Endothelial cell of umbilical vein (primary cell): ENCODE data around the gene ZC3HAV1. TPM values are rescaled to one million over a fixed set of nuclear protein-coding genes. Genes with fewer than 3 reads are reported as not detected.
A peak's percentile ranks its signal among the peaks of the same experiment; 100 is the strongest.

Source experiments
- BruUV-seq: library from RNA; stranded (reverse); fragments of 400-500 nt; replicated peaks from 2 replicates; lab custom pipeline; 2021; lab: Mats Ljungman, UMichigan
- CTCF ChIA-PET: fragments of 300-600, 350-600 bp; sonication (Branson Sonifier 250); formaldehyde crosslinking; loops from one replicate; lab custom pipeline; 2021; ENCODE audit warnings: antibody characterized with exemption, inconsistent platforms; lab: Charles Lee
- POLR2A ChIA-PET: fragments of 300-600, 350-600 bp; sonication (Branson Sonifier 250); formaldehyde crosslinking; loops from one replicate; lab custom pipeline; 2021; ENCODE audit warnings: antibody characterized with exemption, inconsistent platforms; lab: Charles Lee
- DNase-seq: peaks from one replicate; pipeline ENCODE4 v3.0.0-alpha.2; 2011; ENCODE audit warnings: low read depth, low spot score
- FAIRE-seq: peaks from 2 replicates; lab custom pipeline; 2011; peaks lifted over from hg19 to GRCh38; lab: Jason Lieb, UNC
- H2AFZ ChIP-seq: 2 replicates; pipeline ENCODE4 v1.6.0; 2012; ENCODE audit warnings: low read depth, low read length, control low read depth, inconsistent platforms
- H3K27ac ChIP-seq: 2 replicates; pipeline ENCODE4 v1.5.1; 2011; ENCODE audit warnings: low read depth, mild to moderate bottlenecking, control low read depth, low read length, moderate library complexity; ENCODE audit not compliant: insufficient read depth
- H3K27me3 ChIP-seq, 2 experiments: 2 replicates each; pipeline versions ENCODE4 v1.6.0 to v1.6.1; 2011; ENCODE audit warnings: low read length in 2 of 2, mixed read lengths in 1 of 2; ENCODE audit not compliant: control insufficient read depth in 2 of 2, insufficient read depth in 2 of 2
- H3K36me3 ChIP-seq, 2 experiments: 2 replicates in 1 of 2; 3 replicates in 1 of 2; pipeline ENCODE4 v1.5.1; 2011; ENCODE audit warnings: low read length in 2 of 2, mild to moderate bottlenecking in 1 of 2, moderate library complexity in 1 of 2; ENCODE audit not compliant: control insufficient read depth in 2 of 2, insufficient read depth in 2 of 2; ENCODE audit errors: extremely low read depth in 1 of 2
- H3K4me1 ChIP-seq: 3 replicates; pipeline ENCODE4 v1.5.1; 2011; ENCODE audit warnings: mild to moderate bottlenecking, low read length; ENCODE audit not compliant: control insufficient read depth, insufficient read depth; ENCODE audit errors: extremely low read depth
- H3K4me2 ChIP-seq: 2 replicates; pipeline ENCODE4 v1.6.1; 2011; ENCODE audit warnings: low read length, control low read depth, mixed read lengths; ENCODE audit not compliant: insufficient read depth
- H3K4me3 ChIP-seq, 3 experiments: fragments of 200-600 bp in 1 of 3; sonication (generic), shearing (Covaris generic) in 1 of 3; replicated peaks in 1 of 3; 2 replicates each; pipeline ENCODE4 v1.5.1; 2011 to 2016; ENCODE audit warnings: control low read depth in 3 of 3, low read length in 3 of 3, mild to moderate bottlenecking in 2 of 3, inconsistent platforms in 1 of 3, low read depth in 1 of 3, moderate library complexity in 1 of 3; ENCODE audit not compliant: insufficient read depth in 1 of 3
- H3K79me2 ChIP-seq: 2 replicates; pipeline ENCODE4 v1.6.0; 2012; ENCODE audit warnings: low read length, inconsistent platforms; ENCODE audit not compliant: control insufficient read depth, insufficient read depth
- H3K9ac ChIP-seq: replicated peaks from 2 replicates; pipeline ENCODE3; 2011; ENCODE audit warnings: low read length, control low read depth; ENCODE audit not compliant: insufficient read depth; ENCODE audit errors: extremely low read depth
- H3K9me1 ChIP-seq: replicated peaks from 3 replicates; pipeline ENCODE4 v1.6.0; 2011; ENCODE audit warnings: mild to moderate bottlenecking, low read length; ENCODE audit not compliant: control insufficient read depth, insufficient read depth; ENCODE audit errors: extremely low read depth
- H3K9me3 ChIP-seq: replicated peaks from 2 replicates; pipeline ENCODE4 v1.5.1; 2012; ENCODE audit warnings: low read length, inconsistent platforms; ENCODE audit not compliant: control insufficient read depth, insufficient read depth
- H4K20me1 ChIP-seq: replicated peaks from 2 replicates; pipeline ENCODE3; 2011; ENCODE audit warnings: mild to moderate bottlenecking, low read length; ENCODE audit not compliant: control insufficient read depth, insufficient read depth; ENCODE audit errors: extremely low read depth
- EZH2 ChIP-seq: IDR thresholded peaks from 2 replicates; pipeline ENCODE4 v1.6.1; 2012; ENCODE audit warnings: borderline replicate concordance, low read depth, mild to moderate bottlenecking, moderate library complexity, low read length, inconsistent platforms; ENCODE audit not compliant: severe bottlenecking
- FOS ChIP-seq: IDR thresholded peaks from 2 replicates; pipeline ENCODE4 v1.6.1; 2011; ENCODE audit warnings: mild to moderate bottlenecking, low read length, moderate library complexity, borderline replicate concordance; ENCODE audit not compliant: insufficient read depth
- GATA2 ChIP-seq: IDR thresholded peaks from 2 replicates; pipeline ENCODE4 v1.7.0; 2011; ENCODE audit warnings: low read depth, mild to moderate bottlenecking, moderate library complexity, mixed read lengths, low read length; ENCODE audit not compliant: insufficient read length, insufficient read depth
- JUN ChIP-seq: IDR thresholded peaks from 2 replicates; pipeline ENCODE4 v1.6.1; 2011; ENCODE audit warnings: borderline replicate concordance, low read depth; ENCODE audit not compliant: insufficient read length, insufficient read depth
- MYC ChIP-seq: IDR thresholded peaks from one replicate; pipeline ENCODE4 v1.6.1; 2011; ENCODE audit warnings: mild to moderate bottlenecking, low read depth, low read length
- POLR2A ChIP-seq: IDR thresholded peaks from 2 replicates; pipeline ENCODE4 v1.6.1; 2012; ENCODE audit warnings: low read depth, mild to moderate bottlenecking, control low read depth, low read length
- dilution Hi-C: fragments of 300-500 bp; cut with MboI; formaldehyde crosslinking; loops from one replicate; pipeline ENCODE4 v1.15.0; 2019; ENCODE audit warnings: low sequenced_read_pairs; ENCODE audit not compliant: extremely low pct_ligation_motif_present
- intact Hi-C: fragments of 100-400 bp; cut with micrococcal nuclease; formaldehyde crosslinking; loops from one replicate; pipeline ENCODE4 v1.10.0; 2022
- polyA plus RNA-seq, 4 experiments: library from polyadenylated mRNA; depleted of rRNA in 3 of 4; stranded (reverse) in 3 of 4; unstranded in 1 of 4; fragments of >200 nt; gene quantifications; 2 replicates each; pipeline versions ENCODE4 v1.2.1 to v1.2.3, GENCODE V29; 2011 to 2012; ENCODE audit warnings: missing spikeins in 1 of 4
- total RNA-seq: library from RNA; stranded (reverse); gene quantifications from 2 replicates; pipeline ENCODE4 v1.2.3, GENCODE V29; 2021
- TF ChIP-seq, protein P1 (sequence below): IDR thresholded peaks from 2 replicates; pipeline ENCODE4 v1.6.1; 2011; ENCODE audit not compliant: insufficient read depth, insufficient read length
- TF ChIP-seq, protein P2 (sequence below), 2 donors: IDR thresholded peaks; 1 replicate in 1 of 2; 2 replicates in 1 of 2; pipeline ENCODE4 v1.5.1; 2011; ENCODE audit warnings: low read length in 2 of 2, mild to moderate bottlenecking in 2 of 2, moderate library complexity in 2 of 2, control low read depth in 1 of 2, inconsistent platforms in 1 of 2, low read depth in 1 of 2; ENCODE audit not compliant: insufficient read depth in 1 of 2; ENCODE audit errors: extremely low read depth in 1 of 2

The ZC3HAV1 gene
- total and polyA plus RNA-seq, 2 donors (not counting 3 experiments of a cell fraction or from before 2014, with no cell fraction given): 17.1 to 37.7 TPM

DNA sequence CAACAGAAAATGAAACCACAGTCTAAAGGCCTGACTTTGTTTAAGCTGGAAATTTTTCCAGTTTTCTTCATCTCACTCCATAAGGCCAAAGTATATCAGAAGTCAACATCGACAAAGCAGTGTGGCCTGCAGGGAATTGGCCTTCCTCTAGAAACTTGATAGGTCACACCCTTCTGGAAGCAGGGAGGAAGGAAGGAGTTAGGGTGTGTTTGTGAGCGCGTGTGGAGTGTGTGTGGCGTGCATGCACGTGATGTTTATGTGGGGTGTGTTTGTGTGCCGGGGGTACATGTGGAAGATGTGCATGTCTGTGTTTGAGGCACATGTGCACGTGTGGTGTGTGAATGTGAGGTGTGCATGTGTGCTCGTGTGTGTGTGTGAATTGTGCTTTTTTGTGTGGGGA is 28.6 kb downstream of the ZC3HAV1 start:
- Histone ChIP-seq H3K9me1 (no peaks in the 10 kb centered on the region), H3K36me3 (peaks cover 11 to 19% of the 10 kb centered on the region in 2 experiments), H3K9me3 (no peaks in the 10 kb centered on the region), H3K79me2 (no peaks in the 10 kb centered on the region), H3K4me2 (no peak overlapping the region), H2AFZ (no peak overlapping the region), H4K20me1 (no peaks in the 10 kb centered on the region), H3K27me3 (no peaks in the 10 kb centered on the region), H3K4me3 (no peak overlapping the region), H3K4me1 (peaks cover 3% of the 10 kb centered on the region), H3K9ac (no peak overlapping the region), H3K27ac (no peak overlapping the region)
- CTCF ChIA-PET: interaction anchor here (0.7 to 1.4 kb wide), 3 partner anchors 11 to 194 kb away, joined by 3 to 4 read pairs (median 3); no protein-coding TSS in a partner anchor
- dilution Hi-C loops (no loop called here), intact Hi-C loops (no loop called here)
- no TSS peak for BruUV-seq
- no peak for DNase-seq
- TF ChIP-seq, protein P1, sequence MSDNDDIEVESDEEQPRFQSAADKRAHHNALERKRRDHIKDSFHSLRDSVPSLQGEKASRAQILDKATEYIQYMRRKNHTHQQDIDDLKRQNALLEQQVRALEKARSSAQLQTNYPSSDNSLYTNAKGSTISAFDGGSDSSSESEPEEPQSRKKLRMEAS: peak; percentile 12
- TF ChIP-seq MYC: no peak
- no peak for FAIRE-seq
- POLR2A ChIA-PET: no interaction called here

DNA sequence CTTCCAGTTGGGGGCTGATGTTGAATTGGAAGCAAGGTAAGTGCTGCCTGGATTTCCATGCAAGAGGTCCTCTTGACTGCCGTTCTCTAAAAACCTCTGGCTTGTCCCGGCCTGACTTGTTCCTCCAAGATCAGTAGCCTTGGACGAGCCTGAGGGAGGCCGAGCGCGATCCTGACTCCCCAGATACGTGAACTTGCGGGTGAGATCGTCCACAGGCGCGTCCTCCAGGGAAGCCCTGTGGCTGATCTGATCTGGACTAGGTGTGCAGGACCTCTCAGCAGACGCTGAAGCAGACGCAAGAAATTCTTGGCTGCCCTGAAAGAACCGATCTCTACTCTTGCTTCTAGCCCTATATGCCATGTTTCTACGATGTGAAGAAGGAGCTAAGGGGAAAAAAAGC is 29.7 kb downstream of the ZC3HAV1 start:
- CTCF ChIA-PET: interaction anchor here (1.4 kb wide), 1 partner anchor 10 kb away, joined by 3 read pairs; no protein-coding TSS in a partner anchor
- H3K9me3 ChIP-seq: no peaks in the 10 kb centered on the region
- no peak overlapping the region for H3K27ac ChIP-seq
- POLR2A ChIA-PET: no interaction called here
- BruUV-seq: no TSS peak
- no peaks in the 10 kb centered on the region for H4K20me1 ChIP-seq
- intact Hi-C loops (no loop called here), dilution Hi-C loops (no loop called here)
- H3K36me3 ChIP-seq: peaks cover 12 to 19% of the 10 kb centered on the region in 2 experiments
- no peak for FAIRE-seq
- H3K9ac ChIP-seq: no peak overlapping the region
- no peaks in the 10 kb centered on the region for H3K27me3 ChIP-seq
- TF ChIP-seq, protein P1: no peak
- TF ChIP-seq FOS (no peak), EZH2 (no peak), POLR2A (no peak), JUN (no peak), GATA2 (no peak), MYC (no peak)
- TF ChIP-seq, protein P2, sequence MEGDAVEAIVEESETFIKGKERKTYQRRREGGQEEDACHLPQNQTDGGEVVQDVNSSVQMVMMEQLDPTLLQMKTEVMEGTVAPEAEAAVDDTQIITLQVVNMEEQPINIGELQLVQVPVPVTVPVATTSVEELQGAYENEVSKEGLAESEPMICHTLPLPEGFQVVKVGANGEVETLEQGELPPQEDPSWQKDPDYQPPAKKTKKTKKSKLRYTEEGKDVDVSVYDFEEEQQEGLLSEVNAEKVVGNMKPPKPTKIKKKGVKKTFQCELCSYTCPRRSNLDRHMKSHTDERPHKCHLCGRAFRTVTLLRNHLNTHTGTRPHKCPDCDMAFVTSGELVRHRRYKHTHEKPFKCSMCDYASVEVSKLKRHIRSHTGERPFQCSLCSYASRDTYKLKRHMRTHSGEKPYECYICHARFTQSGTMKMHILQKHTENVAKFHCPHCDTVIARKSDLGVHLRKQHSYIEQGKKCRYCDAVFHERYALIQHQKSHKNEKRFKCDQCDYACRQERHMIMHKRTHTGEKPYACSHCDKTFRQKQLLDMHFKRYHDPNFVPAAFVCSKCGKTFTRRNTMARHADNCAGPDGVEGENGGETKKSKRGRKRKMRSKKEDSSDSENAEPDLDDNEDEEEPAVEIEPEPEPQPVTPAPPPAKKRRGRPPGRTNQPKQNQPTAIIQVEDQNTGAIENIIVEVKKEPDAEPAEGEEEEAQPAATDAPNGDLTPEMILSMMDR (IDR thresholded peaks at IDR 0.05; ENCODE audit: extremely low read depth in 1 of 2, insufficient read depth in 1 of 2, low read depth in 1 of 2, low read length in 2 of 2): no peak
- peaks cover 5% of the 10 kb centered on the region for H3K4me1 ChIP-seq
- no peak for DNase-seq
- H3K79me2 ChIP-seq: no peaks in the 10 kb centered on the region
- H3K4me3 ChIP-seq: no peak overlapping the region
- no peak overlapping the region for H3K4me2 ChIP-seq
- no peaks in the 10 kb centered on the region for H3K9me1 ChIP-seq
- H2AFZ ChIP-seq: no peak overlapping the region
